B cell (primary cell): Measurements from ENCODE around the gene ROR2. TPM values are rescaled to one million over a fixed set of nuclear protein-coding genes. Genes with fewer than 3 reads are reported as not detected.

Experiments used
- ATAC-seq: fragments of 200-7000 bp; cut with Tn5 transposase; one replicate; pipeline ENCODE4 v1.10.0; 2021; ENCODE audit warnings: low read depth, mild to moderate bottlenecking, moderate number of reproducible peaks, moderate library complexity
- CTCF ChIA-PET: fragments of 350-600 bp; sonication (Branson Sonifier 250); formaldehyde crosslinking; loops from one replicate; lab custom pipeline; 2021; ENCODE audit warnings: antibody characterized with exemption, inconsistent platforms; lab: Charles Lee
- POLR2A ChIA-PET: fragments of 350-600 bp; sonication (Branson Sonifier 250); formaldehyde crosslinking; loops from one replicate; lab custom pipeline; 2021; ENCODE audit warnings: antibody characterized with exemption; lab: Charles Lee
- DNase-seq: peaks from one replicate; pipeline ENCODE4 v3.0.0; 2013
- H2AFZ ChIP-seq: 2 replicates; pipeline ENCODE4 v1.6.1; 2012; ENCODE audit warnings: mild to moderate bottlenecking, low read depth, low read length; ENCODE audit not compliant: insufficient read depth, poor library complexity, severe bottlenecking
- H3K27ac ChIP-seq, 2 donors: 1 replicate in 1 of 2; 2 replicates in 1 of 2; pipeline ENCODE4 v1.5.1; 2012 to 2013; ENCODE audit warnings: low read length in 2 of 2, mild to moderate bottlenecking in 2 of 2, moderate library complexity in 1 of 2
- H3K27me3 ChIP-seq, 4 experiments: fragments of 200-600 bp in 1 of 4; sonication (generic) in 1 of 4; replicated peaks in 1 of 4; 1 replicate in 2 of 4; 2 replicates in 2 of 4; pipeline versions ENCODE4 v1.6.1 to v1.7.0; 2013 to 2016; ENCODE audit warnings: low read length in 3 of 4, mild to moderate bottlenecking in 2 of 4, mixed read lengths in 1 of 4, moderate library complexity in 1 of 4; ENCODE audit not compliant: insufficient read depth in 4 of 4, control insufficient read depth in 3 of 4; ENCODE audit errors: control extremely low read depth in 1 of 4
- H3K36me3 ChIP-seq, 2 experiments: replicated peaks in 1 of 2; 1 replicate in 1 of 2; 2 replicates in 1 of 2; pipeline versions ENCODE4 v1.6.1 to v1.7.1; 2013; ENCODE audit warnings: low read length in 1 of 2; ENCODE audit not compliant: insufficient read depth in 2 of 2, control insufficient read depth in 1 of 2; ENCODE audit errors: control extremely low read depth in 1 of 2, extremely low read depth in 1 of 2
- H3K4me1 ChIP-seq, 2 donors: fragments of 200-600 bp in 1 of 2; sonication (generic) in 1 of 2; 1 replicate in 1 of 2; 2 replicates in 1 of 2; pipeline versions ENCODE4 v1.5.1 to v1.6.1; 2013 to 2017; ENCODE audit warnings: low read length in 2 of 2; ENCODE audit not compliant: control insufficient read depth in 2 of 2, insufficient read depth in 2 of 2
- H3K4me2 ChIP-seq: replicated peaks from 2 replicates; pipeline ENCODE3; 2012; ENCODE audit warnings: mild to moderate bottlenecking, low read depth, low read length; ENCODE audit not compliant: poor library complexity, severe bottlenecking
- H3K4me3 ChIP-seq, 5 experiments: fragments of 200-600 bp in 1 of 5; sonication (generic) in 1 of 5; 1 replicate in 3 of 5; 2 replicates in 2 of 5; pipeline versions ENCODE4 v1.5.1 to v1.7.0; 2011 to 2016; ENCODE audit warnings: low read length in 4 of 5, mild to moderate bottlenecking in 4 of 5, low read depth in 2 of 5, control low read depth in 1 of 5, moderate library complexity in 1 of 5; ENCODE audit not compliant: insufficient read depth in 1 of 5; ENCODE audit errors: control extremely low read depth in 1 of 5, extremely low read depth in 1 of 5
- H3K79me2 ChIP-seq: fragments of 200-600 bp; sonication (generic); one replicate; pipeline ENCODE4 v1.6.0; 2016; ENCODE audit warnings: low read length; ENCODE audit not compliant: control insufficient read depth, insufficient read depth
- H3K9ac ChIP-seq: fragments of 200-600 bp; sonication (generic); 2 replicates; pipeline ENCODE4 v1.6.1; 2017; ENCODE audit warnings: mild to moderate bottlenecking, low read length, moderate library complexity
- H3K9me3 ChIP-seq, 3 donors: one replicate each; pipeline versions ENCODE4 v1.6.1 to v1.7.1; 2013; ENCODE audit warnings: low read length in 2 of 3; ENCODE audit not compliant: control insufficient read depth in 2 of 3, insufficient read depth in 1 of 3; ENCODE audit errors: control extremely low read depth in 1 of 3
- H4K20me1 ChIP-seq: 2 replicates; pipeline ENCODE4 v1.6.0; 2012; ENCODE audit warnings: mild to moderate bottlenecking, low read length; ENCODE audit not compliant: insufficient read depth, control insufficient read depth, poor library complexity, severe bottlenecking
- H3K27ac Mint-ChIP-seq: one replicate; pipeline ENCODE4 v1.8.0; 2021; ENCODE audit warnings: mixed read lengths
- H3K27me3 Mint-ChIP-seq: one replicate; pipeline ENCODE4 v1.8.0; 2021; ENCODE audit warnings: mixed read lengths
- H3K4me1 Mint-ChIP-seq: one replicate; pipeline ENCODE4 v1.8.0; 2021; ENCODE audit warnings: mixed read lengths
- H3K4me3 Mint-ChIP-seq: one replicate; pipeline ENCODE4 v1.8.0; 2021; ENCODE audit warnings: mixed read lengths
- H3K9me3 Mint-ChIP-seq: one replicate; pipeline ENCODE4 v1.8.0; 2022; ENCODE audit warnings: mixed read lengths; ENCODE audit not compliant: insufficient read depth
- EZH2 ChIP-seq: IDR thresholded peaks from 2 replicates; pipeline ENCODE4 v1.6.1; 2012; ENCODE audit warnings: borderline replicate concordance, low read depth, mild to moderate bottlenecking, moderate library complexity, low read length; ENCODE audit not compliant: insufficient read depth, poor library complexity, severe bottlenecking
- WGBS: methylation state at CpG from one replicate; pipeline ENCODE4 v1.1.5; 2013; ENCODE audit warnings: missing lambda C conversion rate; ENCODE audit not compliant: insufficient coverage; 5-methylcytosine and 5-hydroxymethylcytosine counted together
- intact Hi-C: fragments of 100-400 bp; cut with micrococcal nuclease; formaldehyde crosslinking; loops from one replicate; pipeline ENCODE4 v1.10.0; 2022
- polyA plus RNA-seq: library from polyadenylated mRNA; depleted of rRNA; stranded (reverse); fragments of >200 nt; gene quantifications from 2 replicates; pipeline ENCODE4 v1.2.3, GENCODE V29; 2012
- total RNA-seq, 2 donors: library from RNA; stranded (reverse); fragments of 120-200 nt in 1 of 2; gene quantifications; 1 replicate in 1 of 2; 2 replicates in 1 of 2; pipeline versions ENCODE4 v1.2.3 to v1.2.4, GENCODE V29; 2013 to 2022
- TF ChIP-seq, protein P1 (sequence below): fragments of 200-600 bp; IDR thresholded peaks from one replicate; pipeline ENCODE4 v1.8.0; 2022; ENCODE audit warnings: antibody characterized with exemption, mild to moderate bottlenecking

Gene ROR2
- total and polyA plus RNA-seq, 2 donors (not counting 1 experiment from before 2014, with no cell fraction given), result 0.21 to 0.49 TPM

DNA sequence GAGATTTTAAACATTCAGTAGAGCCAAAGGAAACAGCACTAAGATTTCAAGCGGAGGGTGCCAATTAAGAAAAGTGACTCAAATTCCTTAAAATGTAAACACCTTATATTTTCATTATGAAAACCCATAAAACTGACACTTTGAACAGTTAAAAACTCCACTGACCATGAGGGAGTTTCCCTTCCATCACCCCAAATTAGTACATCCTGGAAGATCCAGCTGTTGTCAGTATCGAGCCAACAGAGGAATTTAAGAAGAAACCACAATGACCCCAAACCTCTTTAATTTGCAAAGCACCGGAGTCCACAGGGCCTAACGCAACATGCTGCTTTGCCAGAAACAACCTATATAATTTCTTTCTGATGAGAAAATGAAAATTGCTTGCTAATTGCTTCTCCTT, 41.3 kb downstream of the ROR2 start:
- Histone ChIP-seq H3K27me3 (peaks cover 0 to 17% (median 0%) of the 10 kb centered on the region in 4 experiments), H3K4me3 (no peak overlapping the region), H3K9ac (no peak overlapping the region), H3K4me1 (peaks cover 7% of the 10 kb centered on the region in 2 donors), H2AFZ (no peak overlapping the region), H3K79me2 (no peaks in the 10 kb centered on the region), H3K36me3 (no peaks in the 10 kb centered on the region), H3K4me2 (no peak overlapping the region), H3K27ac (no peak overlapping the region), H4K20me1 (no peaks in the 10 kb centered on the region), H3K9me3 (no peaks in the 10 kb centered on the region)
- H3K27ac Mint-ChIP-seq, result no peak overlapping the region
- TF ChIP-seq, protein P1, sequence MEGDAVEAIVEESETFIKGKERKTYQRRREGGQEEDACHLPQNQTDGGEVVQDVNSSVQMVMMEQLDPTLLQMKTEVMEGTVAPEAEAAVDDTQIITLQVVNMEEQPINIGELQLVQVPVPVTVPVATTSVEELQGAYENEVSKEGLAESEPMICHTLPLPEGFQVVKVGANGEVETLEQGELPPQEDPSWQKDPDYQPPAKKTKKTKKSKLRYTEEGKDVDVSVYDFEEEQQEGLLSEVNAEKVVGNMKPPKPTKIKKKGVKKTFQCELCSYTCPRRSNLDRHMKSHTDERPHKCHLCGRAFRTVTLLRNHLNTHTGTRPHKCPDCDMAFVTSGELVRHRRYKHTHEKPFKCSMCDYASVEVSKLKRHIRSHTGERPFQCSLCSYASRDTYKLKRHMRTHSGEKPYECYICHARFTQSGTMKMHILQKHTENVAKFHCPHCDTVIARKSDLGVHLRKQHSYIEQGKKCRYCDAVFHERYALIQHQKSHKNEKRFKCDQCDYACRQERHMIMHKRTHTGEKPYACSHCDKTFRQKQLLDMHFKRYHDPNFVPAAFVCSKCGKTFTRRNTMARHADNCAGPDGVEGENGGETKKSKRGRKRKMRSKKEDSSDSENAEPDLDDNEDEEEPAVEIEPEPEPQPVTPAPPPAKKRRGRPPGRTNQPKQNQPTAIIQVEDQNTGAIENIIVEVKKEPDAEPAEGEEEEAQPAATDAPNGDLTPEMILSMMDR, result no peak
- no peak for TF ChIP-seq EZH2
- ChIA-PET POLR2A (no interaction called here), CTCF (no interaction called here)
- intact Hi-C loops, result no loop called here
- peaks cover 4% of the 10 kb centered on the region for H3K4me1 Mint-ChIP-seq
- ATAC-seq (no peak), DNase-seq (no peak)
- no peaks in the 10 kb centered on the region for H3K9me3 Mint-ChIP-seq
- H3K4me3 Mint-ChIP-seq, result no peak overlapping the region
- peaks cover 20% of the 10 kb centered on the region for H3K27me3 Mint-ChIP-seq
- WGBS, result 25% methylated on average over 1 of the region's 4 CpGs

GRCh38 chr9:91908293-91908623, 41.8 kb downstream of the ROR2 start:
- ATAC-seq (no peak), DNase-seq (no peak)
- peaks cover 20% of the 10 kb centered on the region for H3K27me3 Mint-ChIP-seq
- peaks cover 4% of the 10 kb centered on the region for H3K4me1 Mint-ChIP-seq
- WGBS, result no CpG with 5 or more reads among the region's 2 CpGs
- intact Hi-C loops, result no loop called here
- CTCF ChIA-PET, result no interaction called here
- Histone ChIP-seq H3K9ac (no peak overlapping the region), H4K20me1 (no peaks in the 10 kb centered on the region), H3K27me3 (peaks cover 0 to 17% (median 0%) of the 10 kb centered on the region in 4 experiments), H3K4me2 (no peak overlapping the region), H3K4me3 (no peak overlapping the region), H3K9me3 (no peaks in the 10 kb centered on the region), H3K79me2 (no peaks in the 10 kb centered on the region), H2AFZ (no peak overlapping the region), H3K27ac (no peak overlapping the region), H3K36me3 (no peaks in the 10 kb centered on the region), H3K4me1 (peaks cover 7% of the 10 kb centered on the region in 2 donors)
- no peak for TF ChIP-seq EZH2
- TF ChIP-seq, protein P1, result no peak
- H3K27ac Mint-ChIP-seq, result no peak overlapping the region
- H3K9me3 Mint-ChIP-seq, result no peaks in the 10 kb centered on the region
- H3K4me3 Mint-ChIP-seq, result no peak overlapping the region
- POLR2A ChIA-PET, result no interaction called here
